Endothelial cell of umbilical vein (primary cell): ENCODE data around the gene GOLGA8B. TPM values are rescaled to one million over a fixed set of nuclear protein-coding genes. Genes with fewer than 3 reads are reported as not detected.
A peak's percentile ranks its signal among the peaks of the same experiment; 100 is the strongest.

Experiments
- BruUV-seq: library from RNA; stranded (reverse); fragments of 400-500 nt; replicated peaks from 2 replicates; lab custom pipeline; 2021; lab: Mats Ljungman, UMichigan
- CTCF ChIA-PET: fragments of 300-600, 350-600 bp; sonication (Branson Sonifier 250); formaldehyde crosslinking; loops from one replicate; lab custom pipeline; 2021; ENCODE audit warnings: antibody characterized with exemption, inconsistent platforms; lab: Charles Lee
- POLR2A ChIA-PET: fragments of 300-600, 350-600 bp; sonication (Branson Sonifier 250); formaldehyde crosslinking; loops from one replicate; lab custom pipeline; 2021; ENCODE audit warnings: antibody characterized with exemption, inconsistent platforms; lab: Charles Lee
- DNase-seq: peaks from one replicate; pipeline ENCODE4 v3.0.0-alpha.2; 2011; ENCODE audit warnings: low read depth, low spot score
- FAIRE-seq: peaks from 2 replicates; lab custom pipeline; 2011; peaks lifted over from hg19 to GRCh38; lab: Jason Lieb, UNC
- H2AFZ ChIP-seq: 2 replicates; pipeline ENCODE4 v1.6.0; 2012; ENCODE audit warnings: low read depth, low read length, control low read depth, inconsistent platforms
- H3K27ac ChIP-seq: 2 replicates; pipeline ENCODE4 v1.5.1; 2011; ENCODE audit warnings: low read depth, mild to moderate bottlenecking, control low read depth, low read length, moderate library complexity; ENCODE audit not compliant: insufficient read depth
- H3K27me3 ChIP-seq, 2 experiments: 2 replicates each; pipeline versions ENCODE4 v1.6.0 to v1.6.1; 2011; ENCODE audit warnings: low read length in 2 of 2, mixed read lengths in 1 of 2; ENCODE audit not compliant: control insufficient read depth in 2 of 2, insufficient read depth in 2 of 2
- H3K36me3 ChIP-seq, 2 experiments: 2 replicates in 1 of 2; 3 replicates in 1 of 2; pipeline ENCODE4 v1.5.1; 2011; ENCODE audit warnings: low read length in 2 of 2, mild to moderate bottlenecking in 1 of 2, moderate library complexity in 1 of 2; ENCODE audit not compliant: control insufficient read depth in 2 of 2, insufficient read depth in 2 of 2; ENCODE audit errors: extremely low read depth in 1 of 2
- H3K4me1 ChIP-seq: 3 replicates; pipeline ENCODE4 v1.5.1; 2011; ENCODE audit warnings: mild to moderate bottlenecking, low read length; ENCODE audit not compliant: control insufficient read depth, insufficient read depth; ENCODE audit errors: extremely low read depth
- H3K4me2 ChIP-seq: 2 replicates; pipeline ENCODE4 v1.6.1; 2011; ENCODE audit warnings: low read length, control low read depth, mixed read lengths; ENCODE audit not compliant: insufficient read depth
- H3K4me3 ChIP-seq, 3 experiments: fragments of 200-600 bp in 1 of 3; sonication (generic), shearing (Covaris generic) in 1 of 3; replicated peaks in 1 of 3; 2 replicates each; pipeline ENCODE4 v1.5.1; 2011 to 2016; ENCODE audit warnings: control low read depth in 3 of 3, low read length in 3 of 3, mild to moderate bottlenecking in 2 of 3, inconsistent platforms in 1 of 3, low read depth in 1 of 3, moderate library complexity in 1 of 3; ENCODE audit not compliant: insufficient read depth in 1 of 3
- H3K79me2 ChIP-seq: 2 replicates; pipeline ENCODE4 v1.6.0; 2012; ENCODE audit warnings: low read length, inconsistent platforms; ENCODE audit not compliant: control insufficient read depth, insufficient read depth
- H3K9ac ChIP-seq: replicated peaks from 2 replicates; pipeline ENCODE3; 2011; ENCODE audit warnings: low read length, control low read depth; ENCODE audit not compliant: insufficient read depth; ENCODE audit errors: extremely low read depth
- H3K9me1 ChIP-seq: replicated peaks from 3 replicates; pipeline ENCODE4 v1.6.0; 2011; ENCODE audit warnings: mild to moderate bottlenecking, low read length; ENCODE audit not compliant: control insufficient read depth, insufficient read depth; ENCODE audit errors: extremely low read depth
- H3K9me3 ChIP-seq: replicated peaks from 2 replicates; pipeline ENCODE4 v1.5.1; 2012; ENCODE audit warnings: low read length, inconsistent platforms; ENCODE audit not compliant: control insufficient read depth, insufficient read depth
- H4K20me1 ChIP-seq: replicated peaks from 2 replicates; pipeline ENCODE3; 2011; ENCODE audit warnings: mild to moderate bottlenecking, low read length; ENCODE audit not compliant: control insufficient read depth, insufficient read depth; ENCODE audit errors: extremely low read depth
- EZH2 ChIP-seq: IDR thresholded peaks from 2 replicates; pipeline ENCODE4 v1.6.1; 2012; ENCODE audit warnings: borderline replicate concordance, low read depth, mild to moderate bottlenecking, moderate library complexity, low read length, inconsistent platforms; ENCODE audit not compliant: severe bottlenecking
- FOS ChIP-seq: IDR thresholded peaks from 2 replicates; pipeline ENCODE4 v1.6.1; 2011; ENCODE audit warnings: mild to moderate bottlenecking, low read length, moderate library complexity, borderline replicate concordance; ENCODE audit not compliant: insufficient read depth
- GATA2 ChIP-seq: IDR thresholded peaks from 2 replicates; pipeline ENCODE4 v1.7.0; 2011; ENCODE audit warnings: low read depth, mild to moderate bottlenecking, moderate library complexity, mixed read lengths, low read length; ENCODE audit not compliant: insufficient read length, insufficient read depth
- JUN ChIP-seq: IDR thresholded peaks from 2 replicates; pipeline ENCODE4 v1.6.1; 2011; ENCODE audit warnings: borderline replicate concordance, low read depth; ENCODE audit not compliant: insufficient read length, insufficient read depth
- MYC ChIP-seq: IDR thresholded peaks from one replicate; pipeline ENCODE4 v1.6.1; 2011; ENCODE audit warnings: mild to moderate bottlenecking, low read depth, low read length
- POLR2A ChIP-seq: IDR thresholded peaks from 2 replicates; pipeline ENCODE4 v1.6.1; 2012; ENCODE audit warnings: low read depth, mild to moderate bottlenecking, control low read depth, low read length
- POLR2AphosphoS5 ChIP-seq: IDR thresholded peaks from 2 replicates; pipeline ENCODE4 v1.6.1; 2012; ENCODE audit warnings: low read depth, mild to moderate bottlenecking, control low read depth, low read length, moderate library complexity; ENCODE audit not compliant: insufficient read depth
- dilution Hi-C: fragments of 300-500 bp; cut with MboI; formaldehyde crosslinking; loops from one replicate; pipeline ENCODE4 v1.15.0; 2019; ENCODE audit warnings: low sequenced_read_pairs; ENCODE audit not compliant: extremely low pct_ligation_motif_present
- intact Hi-C: fragments of 100-400 bp; cut with micrococcal nuclease; formaldehyde crosslinking; loops from one replicate; pipeline ENCODE4 v1.10.0; 2022
- polyA plus RNA-seq, 4 experiments: library from polyadenylated mRNA; depleted of rRNA in 3 of 4; stranded (reverse) in 3 of 4; unstranded in 1 of 4; fragments of >200 nt; gene quantifications; 2 replicates each; pipeline versions ENCODE4 v1.2.1 to v1.2.3, GENCODE V29; 2011 to 2012; ENCODE audit warnings: missing spikeins in 1 of 4
- total RNA-seq: library from RNA; stranded (reverse); gene quantifications from 2 replicates; pipeline ENCODE4 v1.2.3, GENCODE V29; 2021
- TF ChIP-seq, protein P1 (sequence below): IDR thresholded peaks from 2 replicates; pipeline ENCODE4 v1.6.1; 2011; ENCODE audit not compliant: insufficient read depth, insufficient read length
- TF ChIP-seq, protein P2 (sequence below), 2 donors: IDR thresholded peaks; 1 replicate in 1 of 2; 2 replicates in 1 of 2; pipeline ENCODE4 v1.5.1; 2011; ENCODE audit warnings: low read length in 2 of 2, mild to moderate bottlenecking in 2 of 2, moderate library complexity in 2 of 2, control low read depth in 1 of 2, inconsistent platforms in 1 of 2, low read depth in 1 of 2; ENCODE audit not compliant: insufficient read depth in 1 of 2; ENCODE audit errors: extremely low read depth in 1 of 2

The GOLGA8B gene
- total and polyA plus RNA-seq, 2 donors (not counting 3 experiments of a cell fraction or from before 2014, with no cell fraction given), result 30.9 to 36.0 TPM

DNA sequence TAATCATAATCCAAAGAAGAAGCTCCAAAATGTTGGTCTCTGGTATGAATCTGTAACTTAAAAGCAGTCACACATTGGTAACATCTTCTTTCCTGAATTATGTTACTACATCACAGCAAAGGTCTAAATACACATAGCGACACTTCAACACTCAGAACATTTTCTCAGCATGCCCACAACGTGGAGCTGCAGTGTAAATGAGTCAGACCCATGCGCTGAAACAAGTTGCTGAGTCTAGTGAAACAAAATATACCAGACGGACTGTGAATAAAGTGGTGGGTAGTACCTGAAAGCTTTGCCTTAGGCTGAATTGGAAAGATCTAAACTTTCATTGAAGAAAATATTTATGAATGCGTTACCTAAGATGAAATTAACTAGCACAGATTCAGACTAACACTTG, 33.2 kb upstream of the GOLGA8B start:
- peak; percentile 46 for FAIRE-seq
- no peak overlapping the region for H3K4me3 ChIP-seq
- no peak overlapping the region for H2AFZ ChIP-seq
- H3K27ac ChIP-seq, result no peak overlapping the region
- H4K20me1 ChIP-seq, result no peaks in the 10 kb centered on the region
- no peaks in the 10 kb centered on the region for H3K9me3 ChIP-seq
- no peaks in the 10 kb centered on the region for H3K36me3 ChIP-seq
- POLR2A ChIA-PET, result no interaction called here
- H3K4me2 ChIP-seq, result no peak overlapping the region
- peak; percentile 53 for DNase-seq
- H3K79me2 ChIP-seq, result no peaks in the 10 kb centered on the region
- BruUV-seq, result no TSS peak
- no peak overlapping the region for H3K9ac ChIP-seq
- dilution Hi-C loops (no loop called here), intact Hi-C loops (loop anchor here (10.0 kb wide), 1 partner anchor 238 kb away; no protein-coding TSS in a partner anchor)
- TF ChIP-seq, protein P1, sequence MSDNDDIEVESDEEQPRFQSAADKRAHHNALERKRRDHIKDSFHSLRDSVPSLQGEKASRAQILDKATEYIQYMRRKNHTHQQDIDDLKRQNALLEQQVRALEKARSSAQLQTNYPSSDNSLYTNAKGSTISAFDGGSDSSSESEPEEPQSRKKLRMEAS, result no peak
- no peak for TF ChIP-seq POLR2A
- TF ChIP-seq EZH2, result no peak
- TF ChIP-seq JUN, result no peak
- TF ChIP-seq MYC, result no peak
- peak; percentile 42 for TF ChIP-seq FOS
- no peaks in the 10 kb centered on the region for H3K27me3 ChIP-seq
- no peaks in the 10 kb centered on the region for H3K9me1 ChIP-seq
- CTCF ChIA-PET, result interaction anchor here (0.7 to 10.4 kb wide), 5 partner anchors 10 to 353 kb away, joined by 3 to 204 read pairs (median 3); partner anchors contain the start of gene AQR
- H3K4me1 ChIP-seq, result peaks cover 22% of the 10 kb centered on the region

DNA sequence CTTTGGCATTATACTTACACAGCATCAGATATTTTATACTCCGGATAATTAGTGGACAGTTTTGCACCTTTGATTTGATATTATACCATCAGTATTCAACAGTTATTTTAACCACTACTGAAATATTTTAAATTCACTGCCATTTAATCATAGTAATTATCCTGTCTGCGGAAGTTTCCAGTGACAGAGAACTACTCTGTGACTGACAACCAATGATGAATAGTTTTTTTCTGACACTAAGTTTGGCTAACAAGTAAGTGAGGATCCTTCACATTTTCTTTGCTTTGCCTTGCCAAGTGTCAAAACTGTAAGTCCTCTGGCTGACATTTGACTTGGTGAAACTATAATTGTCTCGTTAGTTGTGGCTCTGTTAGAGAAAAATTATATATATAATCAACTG, 30.5 kb upstream of the GOLGA8B start:
- Histone ChIP-seq H4K20me1 (no peaks in the 10 kb centered on the region), H3K4me1 (peaks cover 17% of the 10 kb centered on the region), H3K27ac (no peak overlapping the region), H3K4me2 (no peak overlapping the region), H3K9me3 (no peaks in the 10 kb centered on the region), H3K27me3 (no peaks in the 10 kb centered on the region), H3K36me3 (no peaks in the 10 kb centered on the region), H3K79me2 (no peaks in the 10 kb centered on the region), H3K9me1 (no peaks in the 10 kb centered on the region), H3K9ac (no peak overlapping the region), H3K4me3 (no peak overlapping the region), H2AFZ (no peak overlapping the region)
- TF ChIP-seq POLR2A (no peak), POLR2AphosphoS5 (no peak), GATA2 (no peak), FOS (no peak), MYC (no peak), EZH2 (no peak), JUN (no peak)
- TF ChIP-seq, protein P1, result no peak
- TF ChIP-seq, protein P2, sequence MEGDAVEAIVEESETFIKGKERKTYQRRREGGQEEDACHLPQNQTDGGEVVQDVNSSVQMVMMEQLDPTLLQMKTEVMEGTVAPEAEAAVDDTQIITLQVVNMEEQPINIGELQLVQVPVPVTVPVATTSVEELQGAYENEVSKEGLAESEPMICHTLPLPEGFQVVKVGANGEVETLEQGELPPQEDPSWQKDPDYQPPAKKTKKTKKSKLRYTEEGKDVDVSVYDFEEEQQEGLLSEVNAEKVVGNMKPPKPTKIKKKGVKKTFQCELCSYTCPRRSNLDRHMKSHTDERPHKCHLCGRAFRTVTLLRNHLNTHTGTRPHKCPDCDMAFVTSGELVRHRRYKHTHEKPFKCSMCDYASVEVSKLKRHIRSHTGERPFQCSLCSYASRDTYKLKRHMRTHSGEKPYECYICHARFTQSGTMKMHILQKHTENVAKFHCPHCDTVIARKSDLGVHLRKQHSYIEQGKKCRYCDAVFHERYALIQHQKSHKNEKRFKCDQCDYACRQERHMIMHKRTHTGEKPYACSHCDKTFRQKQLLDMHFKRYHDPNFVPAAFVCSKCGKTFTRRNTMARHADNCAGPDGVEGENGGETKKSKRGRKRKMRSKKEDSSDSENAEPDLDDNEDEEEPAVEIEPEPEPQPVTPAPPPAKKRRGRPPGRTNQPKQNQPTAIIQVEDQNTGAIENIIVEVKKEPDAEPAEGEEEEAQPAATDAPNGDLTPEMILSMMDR (IDR thresholded peaks at IDR 0.05; ENCODE audit: extremely low read depth in 1 of 2, insufficient read depth in 1 of 2, low read depth in 1 of 2, low read length in 2 of 2), result no peak
- BruUV-seq, result no TSS peak
- CTCF ChIA-PET, result no interaction called here
- no peak for DNase-seq
- dilution Hi-C loops (no loop called here), intact Hi-C loops (loop anchor here (10.0 kb wide), 1 partner anchor 241 kb away; no protein-coding TSS in a partner anchor)
- POLR2A ChIA-PET, result no interaction called here
- FAIRE-seq, result no peak
